ENCODE results near the gene DDX27.
"Not testable (repeated sequence)": the region's sequence is repeated elsewhere in the genome, so short reads cannot be mapped to it uniquely, and the experiment has no call there.

The DDX27 gene, protein sequence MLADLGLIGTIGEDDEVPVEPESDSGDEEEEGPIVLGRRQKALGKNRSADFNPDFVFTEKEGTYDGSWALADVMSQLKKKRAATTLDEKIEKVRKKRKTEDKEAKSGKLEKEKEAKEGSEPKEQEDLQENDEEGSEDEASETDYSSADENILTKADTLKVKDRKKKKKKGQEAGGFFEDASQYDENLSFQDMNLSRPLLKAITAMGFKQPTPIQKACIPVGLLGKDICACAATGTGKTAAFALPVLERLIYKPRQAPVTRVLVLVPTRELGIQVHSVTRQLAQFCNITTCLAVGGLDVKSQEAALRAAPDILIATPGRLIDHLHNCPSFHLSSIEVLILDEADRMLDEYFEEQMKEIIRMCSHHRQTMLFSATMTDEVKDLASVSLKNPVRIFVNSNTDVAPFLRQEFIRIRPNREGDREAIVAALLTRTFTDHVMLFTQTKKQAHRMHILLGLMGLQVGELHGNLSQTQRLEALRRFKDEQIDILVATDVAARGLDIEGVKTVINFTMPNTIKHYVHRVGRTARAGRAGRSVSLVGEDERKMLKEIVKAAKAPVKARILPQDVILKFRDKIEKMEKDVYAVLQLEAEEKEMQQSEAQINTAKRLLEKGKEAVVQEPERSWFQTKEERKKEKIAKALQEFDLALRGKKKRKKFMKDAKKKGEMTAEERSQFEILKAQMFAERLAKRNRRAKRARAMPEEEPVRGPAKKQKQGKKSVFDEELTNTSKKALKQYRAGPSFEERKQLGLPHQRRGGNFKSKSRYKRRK

DNA sequence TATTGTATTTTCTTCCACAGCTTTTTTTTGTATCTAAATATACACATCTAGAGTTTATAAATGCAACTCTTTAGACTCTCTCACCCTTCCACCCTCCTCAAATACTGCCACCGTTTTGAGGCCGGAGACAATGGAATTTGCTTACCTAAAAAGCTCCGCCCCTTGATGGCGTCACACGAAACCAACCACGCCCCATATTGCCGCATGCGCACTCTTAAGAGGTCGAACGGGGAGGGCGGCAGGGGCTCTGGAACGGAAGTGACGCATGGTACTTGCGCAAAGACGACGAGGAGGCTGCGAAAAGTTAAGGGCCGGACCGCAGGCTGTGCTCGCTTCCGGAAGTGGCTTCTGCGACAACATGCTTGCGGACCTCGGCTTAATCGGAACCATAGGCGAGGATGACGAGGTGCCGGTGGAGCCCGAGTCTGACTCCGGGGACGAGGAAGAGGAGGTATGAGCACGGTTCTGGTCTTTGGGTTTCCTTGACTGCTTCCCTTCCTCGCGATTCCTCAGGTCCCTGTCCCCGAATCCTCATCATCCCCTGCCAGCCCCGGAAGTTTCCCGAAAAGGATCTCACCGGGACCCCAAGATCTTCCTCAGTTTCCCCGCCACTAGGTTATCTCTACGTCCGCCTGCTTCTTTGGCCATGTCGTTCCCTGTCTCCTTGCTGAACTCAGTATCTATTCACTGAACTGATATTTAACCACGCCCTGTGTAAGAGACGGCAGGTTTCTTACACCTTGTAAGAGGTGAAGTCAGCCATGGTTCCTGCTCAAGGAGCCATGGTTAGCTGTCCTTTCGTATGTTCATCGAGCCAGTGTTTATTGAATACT lies at the start of gene DDX27:
DDX27 (plus strand) TSS at position 326 of the 833 bp plus-strand sequence; CDS start at position 359, 33 bp downstream.
- DNase-seq (ENCODE audit: low spot score): peak; percentile 97

DNA sequence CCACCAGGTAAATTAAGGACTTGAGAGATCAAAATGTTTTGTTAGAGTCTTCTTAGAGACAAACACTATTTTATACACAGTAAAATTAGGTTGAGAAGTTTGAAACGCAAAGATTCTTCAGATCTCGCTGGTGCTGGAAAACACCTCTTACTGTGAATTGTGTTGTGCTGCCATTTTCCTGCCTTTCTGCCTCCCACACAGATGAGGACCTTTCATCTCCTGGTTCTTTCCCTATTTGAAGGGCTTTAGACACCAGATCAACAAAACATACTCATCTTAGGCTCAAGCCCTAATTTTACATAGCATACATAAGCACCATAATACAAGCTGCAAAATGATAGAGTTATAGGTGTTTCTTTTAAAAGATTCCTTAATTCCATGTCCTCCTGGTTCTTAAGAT lies 49.7 kb upstream of the DDX27 start:
- DNase-seq (ENCODE audit: low spot score): no peak

DNA sequence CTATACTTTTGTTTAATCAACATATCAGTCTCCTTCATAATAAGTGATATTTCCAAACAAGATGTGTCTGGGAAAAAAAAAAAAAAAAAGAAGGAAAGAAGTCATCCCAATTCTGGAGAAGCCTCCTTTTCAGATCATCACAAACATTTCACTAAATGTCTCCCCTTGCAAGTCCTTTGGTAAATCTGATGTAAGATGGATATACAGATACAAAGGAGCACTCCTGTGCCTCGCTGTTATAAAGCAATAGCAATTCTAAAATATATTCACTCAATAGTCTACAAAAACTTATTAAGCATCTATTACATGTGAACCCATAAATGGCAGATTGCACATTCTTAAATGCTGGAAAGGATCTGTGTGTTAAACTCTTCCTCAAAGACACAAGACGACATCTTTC lies 48.5 kb upstream of the DDX27 start:
- no peak for DNase-seq (ENCODE audit: low spot score)

DNA sequence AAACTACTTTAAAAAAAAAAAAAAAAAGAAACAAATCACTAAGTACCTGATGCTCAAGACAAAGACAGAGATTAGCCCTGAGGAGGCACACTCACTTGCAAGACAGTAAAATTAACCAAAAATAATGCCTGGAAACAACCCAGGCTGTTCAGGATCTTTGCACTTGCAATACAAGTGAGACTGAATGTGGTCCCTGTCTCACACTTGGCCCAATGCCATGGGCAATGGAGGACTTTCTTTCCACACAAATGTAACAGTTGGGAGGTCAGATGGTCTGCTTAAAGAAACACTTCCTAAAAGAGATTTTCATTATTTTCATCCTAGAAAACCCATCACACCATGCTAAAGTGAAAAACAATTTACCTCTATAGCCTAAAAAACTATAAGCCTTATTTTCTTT lies 47.3 kb upstream of the DDX27 start:
- DNase-seq (ENCODE audit: low spot score): no peak

DNA sequence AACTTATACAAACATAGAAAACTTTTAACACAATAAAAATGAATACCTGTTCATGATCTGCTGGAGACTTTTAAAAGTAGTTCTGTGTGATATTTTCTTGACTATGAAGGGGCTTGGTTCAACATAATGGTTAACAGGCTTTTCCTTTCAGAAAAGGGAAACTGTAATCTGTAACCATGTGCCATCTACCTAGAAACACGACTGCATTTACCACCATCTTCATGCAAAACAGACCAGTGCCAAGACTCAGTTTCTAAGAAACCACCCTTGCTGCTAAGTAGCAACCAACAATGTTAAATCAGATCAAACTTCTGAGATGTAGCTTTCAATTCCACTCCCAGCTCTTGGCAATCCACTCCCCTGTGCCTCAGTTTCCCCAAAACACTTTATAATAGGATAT lies 46.8 kb upstream of the DDX27 start:
- DNase-seq (ENCODE audit: low spot score): no peak

DNA sequence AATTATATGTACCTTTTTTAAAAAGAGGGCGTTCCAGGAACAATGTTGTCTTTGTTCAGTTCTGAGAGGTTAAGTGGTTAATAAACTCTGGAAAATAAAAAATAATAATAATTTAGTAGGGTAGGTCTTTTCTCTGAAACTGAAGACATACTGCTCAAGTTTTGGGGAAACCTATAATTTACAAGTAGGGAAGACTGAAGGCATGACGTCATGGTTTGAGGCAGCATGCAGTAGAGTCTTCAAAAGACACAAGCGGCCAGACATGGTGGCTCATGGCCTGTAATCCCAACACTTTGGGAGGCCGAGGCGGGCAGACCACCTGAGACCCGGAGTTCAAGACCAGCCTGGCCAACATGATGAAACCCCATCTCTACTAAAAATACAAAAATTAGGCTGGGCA lies 45.0 kb upstream of the DDX27 start:
- DNase-seq (ENCODE audit: low spot score): no peak

DNA sequence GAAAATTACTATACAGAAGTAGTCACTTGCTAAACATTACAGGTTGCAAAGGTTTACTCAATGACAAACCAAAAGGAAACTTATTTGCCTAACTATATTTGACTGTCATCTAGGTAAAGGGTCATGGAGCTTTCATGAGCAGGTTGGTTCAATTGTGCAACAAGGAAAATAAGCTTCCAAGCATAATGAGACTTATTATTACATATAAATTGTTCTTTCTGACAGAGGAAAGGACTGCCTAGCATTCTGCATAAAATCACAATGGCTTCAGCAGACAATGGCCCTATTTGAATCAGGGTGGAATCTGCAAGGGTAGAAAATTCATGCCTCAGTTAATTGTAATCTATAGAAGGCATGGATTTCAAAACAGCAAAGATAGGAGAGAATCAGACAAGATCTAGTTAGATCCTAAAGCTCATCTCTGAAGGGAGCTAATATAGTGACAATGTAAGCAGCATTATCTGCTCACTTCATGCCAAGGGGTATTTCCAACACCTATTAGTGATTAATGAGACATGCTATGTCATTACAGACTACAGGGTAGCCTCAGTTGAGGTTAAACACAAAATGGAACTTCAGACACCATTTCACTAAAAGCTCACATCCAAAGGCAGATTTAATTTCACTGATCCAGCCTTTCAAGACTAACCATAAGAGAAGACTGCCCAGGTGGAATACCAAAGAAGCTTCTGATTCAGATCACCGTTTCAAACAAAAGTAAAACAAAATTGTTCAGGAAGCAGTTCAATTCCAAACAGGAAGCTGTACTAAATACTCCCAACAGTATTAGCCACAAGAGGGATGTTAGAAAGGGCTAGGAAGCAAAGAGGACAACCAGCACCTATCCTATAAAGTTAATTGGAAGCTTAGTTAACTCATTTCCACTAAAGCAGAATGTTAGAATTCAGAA lies 39.6 kb upstream of the DDX27 start:
- no peak for DNase-seq (ENCODE audit: low spot score)

DNA sequence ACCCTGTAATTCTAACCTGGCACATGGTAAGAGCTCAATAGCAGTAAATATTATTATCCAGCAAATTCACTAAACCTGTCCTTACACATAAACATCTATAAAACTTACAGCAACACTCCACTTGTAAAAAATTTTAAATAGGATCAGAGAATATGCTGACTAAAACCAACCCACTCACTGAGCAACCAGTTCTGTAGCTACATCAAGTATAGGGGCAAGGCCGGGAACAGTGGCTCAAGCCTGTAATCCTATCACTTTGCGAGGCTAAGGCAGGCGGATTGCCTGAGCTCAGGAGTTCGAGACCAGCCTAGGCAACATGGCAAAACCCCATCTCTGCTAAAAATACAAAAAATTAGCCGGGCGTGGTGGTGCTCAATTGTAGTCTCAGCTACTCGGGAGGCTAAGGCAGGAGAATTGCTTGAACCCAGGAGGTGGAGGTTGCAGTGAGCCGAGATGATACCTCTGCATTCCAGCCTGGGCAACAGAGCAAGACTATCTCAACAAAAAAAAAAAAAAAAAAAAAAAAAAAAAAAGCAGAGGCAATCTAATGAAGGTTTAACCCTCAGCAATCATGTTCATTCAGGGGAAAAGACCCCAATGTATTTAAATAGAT lies 37.8 kb upstream of the DDX27 start:
- DNase-seq (ENCODE audit: low spot score): no peak

DNA sequence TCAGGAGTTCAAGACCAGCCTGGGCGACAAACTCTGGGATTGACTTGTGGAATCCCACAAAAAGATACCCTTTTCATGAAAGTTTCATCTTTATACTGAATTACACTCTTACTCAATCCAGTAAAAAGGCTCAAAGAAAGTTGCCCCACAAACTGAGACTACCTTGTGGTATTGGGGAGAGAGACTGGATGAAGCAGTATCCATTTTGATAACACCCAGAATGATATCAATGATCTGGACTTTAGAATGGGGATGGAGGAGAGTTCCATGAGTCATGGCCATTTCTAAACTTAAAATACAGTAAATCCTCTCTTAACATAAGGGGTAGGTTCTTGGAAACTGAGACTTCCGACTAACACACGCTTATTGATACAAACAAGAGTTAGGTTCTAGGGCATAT lies 35.8 kb upstream of the DDX27 start:
- DNase-seq (ENCODE audit: low spot score): no peak

DNA sequence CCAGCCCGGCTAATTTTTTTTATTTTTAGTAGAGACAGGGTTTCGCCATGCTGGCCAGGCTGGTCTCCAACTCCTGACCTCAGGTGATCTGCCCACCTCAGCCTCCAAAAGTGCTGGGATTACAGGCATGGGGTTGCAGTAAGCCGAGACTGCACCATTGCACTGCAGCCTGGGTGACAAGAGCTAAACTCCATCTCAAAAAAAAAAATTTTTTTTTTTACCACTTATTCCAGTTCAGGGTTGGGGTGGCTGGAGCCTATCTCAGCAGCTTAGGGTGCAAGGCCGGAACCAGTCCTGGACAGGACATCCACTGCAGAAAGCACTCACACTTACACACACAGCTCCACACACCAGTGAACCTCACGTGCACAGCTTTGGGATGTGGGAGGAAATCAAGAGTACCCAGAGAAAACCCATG lies 35.1 kb upstream of the DDX27 start:
- not testable (repeated sequence) for DNase-seq (ENCODE audit: low spot score)

DNA sequence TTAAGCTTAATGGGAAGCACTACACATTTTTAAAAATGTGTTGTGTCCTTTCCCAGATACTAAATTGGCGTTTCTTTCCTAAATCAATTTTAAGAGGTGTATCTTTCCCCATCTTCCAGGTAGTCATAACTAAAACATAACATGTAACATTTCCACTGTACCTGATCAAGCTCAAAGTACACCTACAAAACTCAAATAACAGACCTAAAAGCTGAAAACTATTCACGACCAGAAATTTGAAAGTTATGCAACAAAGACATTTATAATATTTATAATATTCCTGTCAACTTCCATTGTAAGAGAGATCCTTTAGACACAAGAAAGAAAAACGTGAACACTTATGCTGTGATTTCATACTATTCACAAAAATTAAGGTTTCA lies 34.5 kb upstream of the DDX27 start:
- DNase-seq (ENCODE audit: low spot score): no peak

DNA sequence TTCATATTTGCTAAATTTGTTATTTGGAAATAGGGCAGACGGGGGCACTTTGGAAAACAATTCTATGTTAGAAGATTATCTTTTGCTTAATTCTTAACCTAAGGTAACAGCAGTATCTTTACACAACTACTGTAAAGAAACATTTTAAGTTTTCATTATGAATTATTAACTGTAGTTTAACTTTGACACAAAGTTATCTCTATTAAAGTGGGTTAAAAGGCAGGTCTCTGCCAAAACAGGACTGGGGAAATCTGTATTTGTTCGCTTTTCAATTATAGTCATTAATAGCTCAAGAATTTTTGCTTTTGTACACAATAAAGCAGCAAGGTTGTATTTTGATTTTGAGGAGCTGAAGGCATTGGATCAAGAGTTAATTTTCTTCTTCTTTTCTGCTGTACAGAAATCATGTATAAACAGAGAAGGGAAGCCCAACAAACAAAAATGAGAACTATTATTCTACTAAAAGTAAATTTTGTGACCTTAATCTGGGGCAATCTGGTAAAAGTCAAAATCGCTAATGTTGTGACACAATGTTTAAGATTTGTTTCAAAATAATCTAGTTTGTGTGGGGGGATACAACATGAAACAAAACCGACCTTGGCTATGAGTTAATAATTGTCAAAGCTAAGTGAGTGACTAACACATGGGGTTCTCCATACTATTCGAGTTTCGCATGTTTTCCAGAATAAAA lies 34.0 kb upstream of the DDX27 start:
- DNase-seq (ENCODE audit: low spot score): no peak

DNA sequence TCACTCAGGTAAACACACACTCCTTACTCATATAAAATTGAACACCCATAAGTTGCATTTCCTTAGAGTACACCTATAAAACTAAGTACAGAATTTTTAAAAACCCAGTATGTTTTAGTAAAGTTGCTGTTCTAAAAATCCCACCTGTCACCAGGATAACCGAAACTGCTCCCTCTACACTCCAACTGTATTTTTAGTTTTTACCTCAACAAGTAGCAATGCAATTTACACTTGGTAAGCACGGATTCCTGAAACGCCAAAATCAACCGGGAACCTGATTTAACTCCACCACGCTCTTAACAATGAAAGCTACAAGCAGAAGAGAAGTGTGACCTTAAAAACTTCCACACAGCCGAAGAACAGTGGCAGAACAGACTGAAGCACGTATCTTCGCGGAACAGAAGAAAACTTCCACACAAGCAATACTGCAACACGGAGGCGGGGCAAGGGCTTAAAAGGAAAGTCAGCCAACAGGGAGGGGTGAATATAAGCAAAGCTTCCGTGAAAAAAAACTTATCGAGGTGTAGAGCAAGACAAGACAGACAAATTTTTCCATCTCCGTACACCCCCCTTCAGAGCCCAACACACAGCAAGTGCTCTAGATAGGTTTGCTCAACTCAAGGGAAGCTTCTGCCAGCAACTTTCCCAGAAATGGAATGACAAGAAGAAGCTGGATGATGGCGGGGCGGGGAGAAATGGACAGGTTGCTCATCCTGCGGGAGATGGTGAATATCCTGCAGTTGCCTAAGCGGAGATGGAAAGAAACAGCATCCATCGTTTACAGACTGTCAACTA lies 32.5 kb upstream of the DDX27 start:
- DNase-seq (ENCODE audit: low spot score): peak; percentile 72

DNA sequence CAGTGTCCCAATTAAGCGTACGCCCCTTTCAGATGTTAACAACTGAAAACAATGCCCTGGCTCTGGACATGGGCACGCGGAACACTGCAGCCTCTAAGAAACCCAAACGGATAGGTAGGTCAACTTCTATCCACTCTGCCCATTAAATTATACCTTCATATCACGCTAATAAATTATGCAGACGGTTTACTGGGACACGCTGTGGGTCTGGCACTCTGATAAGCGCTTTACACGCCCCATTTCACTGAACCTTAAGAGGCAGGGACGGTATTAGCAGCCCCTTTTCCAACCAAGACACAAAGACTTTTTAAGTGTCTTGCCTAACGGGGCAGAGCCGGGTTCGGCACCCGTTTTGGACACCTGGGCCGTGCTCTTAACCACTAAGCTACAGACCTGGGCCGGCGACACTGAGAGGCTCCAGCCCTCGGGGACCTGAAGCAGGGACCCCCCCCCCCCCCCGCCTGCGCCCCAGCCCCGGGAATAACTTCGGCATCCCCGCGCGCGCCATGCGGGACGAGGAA lies 31.8 kb upstream of the DDX27 start:
- DNase-seq (ENCODE audit: low spot score): no peak

DNA sequence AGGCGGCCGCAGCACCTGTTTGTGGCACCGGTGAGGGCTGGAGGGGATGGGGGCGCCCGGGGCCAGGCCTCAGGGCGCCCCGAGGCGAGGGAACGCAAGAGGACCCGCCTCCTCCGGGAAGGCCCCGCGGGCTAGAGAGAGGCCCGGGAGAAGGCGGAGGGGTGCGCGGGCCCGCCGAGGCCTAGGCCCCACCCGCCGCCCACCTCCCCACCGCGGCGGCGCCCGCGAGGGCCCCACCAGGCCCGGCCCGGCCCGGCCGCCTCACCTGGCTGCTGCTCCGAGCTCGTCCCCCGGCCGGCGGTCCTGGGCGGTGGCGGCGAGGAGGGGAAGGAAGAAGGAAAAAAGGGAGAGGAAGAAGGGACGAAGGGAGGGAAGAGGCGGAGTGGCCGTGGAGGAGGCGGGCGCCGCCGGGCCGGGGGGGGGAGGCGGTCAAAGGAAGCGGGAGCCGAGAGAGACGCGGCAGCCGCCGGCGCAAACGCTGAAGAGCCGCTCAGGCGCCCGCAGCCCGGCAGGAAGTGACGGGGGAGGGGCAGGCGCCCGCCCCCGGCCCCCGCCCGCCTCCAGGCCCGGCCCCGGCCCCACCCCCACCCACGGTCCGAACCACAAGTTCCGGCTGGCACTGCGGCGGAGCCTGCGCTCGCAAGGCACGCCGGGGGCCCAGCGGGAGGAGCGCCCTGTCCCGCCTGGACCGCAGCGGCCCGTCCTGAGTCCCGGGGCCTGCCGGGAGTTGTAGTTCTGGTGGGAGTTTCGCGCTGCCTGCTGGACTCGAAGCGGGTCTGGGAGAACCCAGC lies 31.2 kb upstream of the DDX27 start, which contains the start of gene STAU1:
STAU1 (minus strand) TSS at position 484 of the 791 bp plus-strand sequence. CDS start 22,133 bp downstream, outside the sequence.
- peak; percentile 93 for DNase-seq (ENCODE audit: low spot score)

DNA sequence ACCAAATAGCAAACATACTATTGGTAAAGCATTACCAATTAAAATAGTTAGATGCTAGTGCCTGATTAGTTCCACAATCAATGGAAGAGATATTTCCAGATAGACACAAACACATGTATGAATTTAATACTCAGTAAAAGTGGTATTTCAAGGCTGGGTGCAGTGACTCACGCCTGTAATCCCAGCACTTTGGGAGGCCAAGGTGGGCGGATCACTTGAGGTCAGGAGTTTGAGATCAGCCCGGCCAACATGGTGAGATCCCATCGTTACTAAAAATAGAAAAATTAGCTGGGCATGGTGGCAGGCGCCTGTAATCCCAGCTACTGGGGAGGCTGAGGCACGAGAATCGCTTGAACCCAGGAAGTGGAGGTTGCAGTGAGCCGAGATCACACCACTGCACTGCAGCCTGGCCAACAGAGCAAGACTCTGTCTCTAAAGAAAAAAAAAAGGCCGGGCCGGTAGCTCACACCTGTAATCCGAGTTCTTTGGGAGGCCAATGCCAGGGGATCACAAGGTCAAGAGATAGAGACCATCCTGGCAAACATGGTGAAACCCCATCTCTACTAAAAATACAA lies 26.2 kb upstream of the DDX27 start:
- not testable (repeated sequence) for DNase-seq (ENCODE audit: low spot score)

DNA sequence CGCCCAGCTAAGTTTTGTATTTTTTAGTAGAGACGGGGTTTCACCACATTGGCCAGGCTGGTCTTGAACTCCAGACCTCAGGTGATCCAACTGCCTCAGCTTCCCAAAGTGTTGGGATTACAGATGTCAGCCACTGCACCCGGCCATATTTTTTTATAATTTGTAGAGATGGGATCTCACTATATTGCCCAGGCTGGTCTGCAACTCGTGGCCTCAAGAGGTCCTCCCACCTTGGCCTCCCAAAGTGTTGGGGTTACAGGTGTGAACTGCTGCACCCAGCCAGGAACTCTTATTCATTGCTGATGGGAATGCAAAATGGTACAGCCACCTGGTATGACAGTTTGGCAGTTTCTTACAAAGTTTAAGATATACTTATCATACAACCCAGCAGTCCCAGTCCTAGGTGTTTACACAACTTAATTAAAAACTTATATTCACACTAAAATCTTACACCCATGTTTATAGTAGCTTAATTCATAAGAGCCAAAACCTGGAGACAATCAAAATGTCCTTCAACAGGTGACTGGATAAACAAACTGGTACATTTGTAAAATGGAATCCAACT lies 19.4 kb upstream of the DDX27 start:
- no peak for DNase-seq (ENCODE audit: low spot score)

DNA sequence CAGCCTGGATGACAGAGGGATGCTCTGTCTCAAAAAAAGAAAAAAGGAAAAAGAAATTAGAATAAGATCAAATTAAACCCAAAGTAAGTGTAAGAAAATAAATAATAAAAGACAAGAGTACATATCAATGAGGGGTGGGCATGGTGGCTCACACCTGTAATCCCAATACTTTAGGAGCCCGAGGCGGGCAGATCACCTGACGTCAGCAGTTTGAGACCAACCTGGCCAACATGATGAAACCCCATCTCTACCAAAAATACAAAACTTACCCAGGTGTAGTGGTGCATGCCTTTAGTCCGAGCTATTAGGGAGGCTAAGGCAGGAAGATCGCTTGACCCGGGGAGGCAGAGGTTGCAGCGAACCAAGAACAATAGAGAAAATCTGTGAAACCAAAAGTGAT lies 16.2 kb upstream of the DDX27 start:
- DNase-seq (ENCODE audit: low spot score): no peak

Measured in CD4-positive, alpha-beta T cell treated with Interleukin-2 at 100 ng/mL for 4 hours (primary cell).